A549 (cell line): ENCODE measurements around the gene DNAH1.

Source experiments
- EHMT2 ChIP-seq: fragments of 200-600 bp; sonication (generic); IDR thresholded peaks from 2 replicates; pipeline ENCODE4 v1.6.1; 2016; ENCODE audit warnings: antibody characterized with exemption, low read depth, mild to moderate bottlenecking, moderate library complexity
- EP300 ChIP-seq, 2 experiments: fragments of >200 bp; sonication (Bioruptor Twin); formaldehyde crosslinking; IDR thresholded peaks; 2 replicates in 1 of 2; 3 replicates in 1 of 2; pipeline ENCODE4 v1.6.1; 2016 to 2017
- KDM1A ChIP-seq: fragments of 200-600 bp; sonication (generic); IDR thresholded peaks from 2 replicates; pipeline ENCODE4 v1.6.1; 2016; ENCODE audit warnings: low read depth, mild to moderate bottlenecking
- MAFK ChIP-seq: fragments of 450-650 bp; IDR thresholded peaks from 2 replicates; pipeline ENCODE4 v1.6.1; 2014; ENCODE audit not compliant: partially characterized antibody
- POLR2A ChIP-seq: IDR thresholded peaks from 2 replicates; pipeline ENCODE4 v1.6.1; 2012; ENCODE audit warnings: mild to moderate bottlenecking, low read length
- SMC3 ChIP-seq: fragments of >200 bp; sonication (Bioruptor Twin); formaldehyde crosslinking; IDR thresholded peaks from 3 replicates; pipeline ENCODE4 v1.6.1; 2018; ENCODE audit warnings: inconsistent platforms
- TFCP2L1 ChIP-seq: fragments of 250-450 bp; sonication (Bioruptor Pico); IDR thresholded peaks from 2 replicates; pipeline ENCODE4 v1.5.0; 2021; ENCODE audit warnings: mild to moderate bottlenecking
- TF ChIP-seq, protein P1 (sequence below): fragments of >200 bp; sonication (Bioruptor Twin); formaldehyde crosslinking; IDR thresholded peaks from 3 replicates; pipeline ENCODE4 v1.5.1; 2016

DNA sequence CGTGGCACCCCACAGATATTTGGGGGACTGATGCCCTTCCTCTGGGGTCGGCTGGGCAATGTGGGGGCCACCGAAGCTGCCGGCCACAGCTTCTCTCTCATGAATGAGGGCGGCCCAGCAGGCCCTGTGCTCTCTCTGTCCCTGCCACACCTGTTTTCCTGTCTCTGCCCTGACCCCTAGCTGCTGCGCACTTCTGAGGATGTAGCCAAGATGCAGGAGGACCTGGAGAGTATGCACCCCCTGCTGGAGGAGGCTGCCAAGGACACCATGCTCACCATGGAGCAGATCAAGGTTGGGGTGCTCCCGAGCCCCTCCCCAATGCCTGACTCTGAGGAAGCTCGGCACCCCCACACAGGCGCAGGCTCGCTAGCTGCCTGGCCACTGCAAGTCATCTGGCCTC lies 69.0 kb downstream of the DNAH1 start:
- TF ChIP-seq SMC3: peak; percentile 40; the same call in 1 of the 3 replicates
- TF ChIP-seq, protein P1, sequence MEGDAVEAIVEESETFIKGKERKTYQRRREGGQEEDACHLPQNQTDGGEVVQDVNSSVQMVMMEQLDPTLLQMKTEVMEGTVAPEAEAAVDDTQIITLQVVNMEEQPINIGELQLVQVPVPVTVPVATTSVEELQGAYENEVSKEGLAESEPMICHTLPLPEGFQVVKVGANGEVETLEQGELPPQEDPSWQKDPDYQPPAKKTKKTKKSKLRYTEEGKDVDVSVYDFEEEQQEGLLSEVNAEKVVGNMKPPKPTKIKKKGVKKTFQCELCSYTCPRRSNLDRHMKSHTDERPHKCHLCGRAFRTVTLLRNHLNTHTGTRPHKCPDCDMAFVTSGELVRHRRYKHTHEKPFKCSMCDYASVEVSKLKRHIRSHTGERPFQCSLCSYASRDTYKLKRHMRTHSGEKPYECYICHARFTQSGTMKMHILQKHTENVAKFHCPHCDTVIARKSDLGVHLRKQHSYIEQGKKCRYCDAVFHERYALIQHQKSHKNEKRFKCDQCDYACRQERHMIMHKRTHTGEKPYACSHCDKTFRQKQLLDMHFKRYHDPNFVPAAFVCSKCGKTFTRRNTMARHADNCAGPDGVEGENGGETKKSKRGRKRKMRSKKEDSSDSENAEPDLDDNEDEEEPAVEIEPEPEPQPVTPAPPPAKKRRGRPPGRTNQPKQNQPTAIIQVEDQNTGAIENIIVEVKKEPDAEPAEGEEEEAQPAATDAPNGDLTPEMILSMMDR: peak; percentile 35; the same call in 2 of the 3 replicates
- no peak for TF ChIP-seq KDM1A
- TF ChIP-seq EP300 (IDR thresholded peaks at IDR 0.05): no peak
- no peak for TF ChIP-seq TFCP2L1 (CRISPR knock-in tag)
- no peak for TF ChIP-seq EHMT2
- TF ChIP-seq POLR2A: no peak
- TF ChIP-seq MAFK: no peak
